ENCODE results near the gene NELFA. TPM values are rescaled to one million over a fixed set of nuclear protein-coding genes. Genes with fewer than 3 reads are reported as not detected.
A peak's percentile ranks its signal among the peaks of the same experiment; 100 is the strongest.
"Not testable (repeated sequence)": the region's sequence is repeated elsewhere in the genome, so short reads cannot be mapped to it uniquely, and the experiment has no call there.

Gene NELFA
- total RNA-seq, 1 experiment from 2014 or later, result 22.6 TPM

GRCh38 chr4:2042204-2042946 lies 33.6 kb upstream of the NELFA start:
- H3K36me3 ChIP-seq (ENCODE audit: insufficient read depth, low read length), result no peaks in the 10 kb centered on the region
- peak; percentile 59 for DNase-seq
- H3K79me2 ChIP-seq (ENCODE audit: low read length), result no peaks in the 10 kb centered on the region
- no peaks in the 10 kb centered on the region for H3K27me3 ChIP-seq (ENCODE audit: low read length)
- H3K27ac ChIP-seq (ENCODE audit: low read length), result no peak overlapping the region
- H3K9ac ChIP-seq (ENCODE audit: low read length), result peak overlapping the region; percentile 73
- H4K20me1 ChIP-seq (ENCODE audit: insufficient read depth, low read depth, low read length), result peaks cover 7% of the 10 kb centered on the region; the same call in 1 of the 2 replicates
- H2AFZ ChIP-seq (ENCODE audit: low read length), result 0 out of 2 replicates have a peak overlapping the region, but pooled peaks have one; percentile 57
- H3K4me2 ChIP-seq (ENCODE audit: low read depth, low read length, poor library complexity, severe bottlenecking), result peak overlapping the region; percentile 73
- no peaks in the 10 kb centered on the region for H3K9me2 ChIP-seq (replicated peaks; ENCODE audit: insufficient read depth, low read length)
- H3K4me1 ChIP-seq (ENCODE audit: low read length), result peaks cover 9% of the 10 kb centered on the region
- H3K4me3 ChIP-seq (ENCODE audit: low read length), result peak overlapping the region; percentile 75
- H3K9me3 ChIP-seq (ENCODE audit: low read length), result no peaks in the 10 kb centered on the region

- Histone ChIP-seq H3K27me3 (ENCODE audit: low read length) (no peaks in the 10 kb centered on the region), H4K20me1 (ENCODE audit: insufficient read depth, low read depth, low read length) (peaks cover 7% of the 10 kb centered on the region; the same call in 1 of the 2 replicates), H3K4me1 (ENCODE audit: low read length) (peaks cover 9% of the 10 kb centered on the region), H3K4me3 (ENCODE audit: low read length) (peak overlapping the region; percentile 75), H3K36me3 (ENCODE audit: insufficient read depth, low read length) (no peaks in the 10 kb centered on the region), H3K9ac (ENCODE audit: low read length) (peak overlapping the region; percentile 73), H3K4me2 (ENCODE audit: low read depth, low read length, poor library complexity, severe bottlenecking) (peak overlapping the region; percentile 73), H3K9me3 (ENCODE audit: low read length) (no peaks in the 10 kb centered on the region), H3K79me2 (ENCODE audit: low read length) (no peaks in the 10 kb centered on the region), H2AFZ (ENCODE audit: low read length) (peak overlapping the region; percentile 57; the same call in 1 of the 2 replicates), H3K27ac (ENCODE audit: low read length) (no peak overlapping the region), H3K9me2 (replicated peaks; ENCODE audit: insufficient read depth, low read length) (no peaks in the 10 kb centered on the region)
- peak; percentile 98 for DNase-seq
Measured at GRCh38 chr4:2041239-2042130, 32.7 kb upstream of the NELFA start.

DNA sequence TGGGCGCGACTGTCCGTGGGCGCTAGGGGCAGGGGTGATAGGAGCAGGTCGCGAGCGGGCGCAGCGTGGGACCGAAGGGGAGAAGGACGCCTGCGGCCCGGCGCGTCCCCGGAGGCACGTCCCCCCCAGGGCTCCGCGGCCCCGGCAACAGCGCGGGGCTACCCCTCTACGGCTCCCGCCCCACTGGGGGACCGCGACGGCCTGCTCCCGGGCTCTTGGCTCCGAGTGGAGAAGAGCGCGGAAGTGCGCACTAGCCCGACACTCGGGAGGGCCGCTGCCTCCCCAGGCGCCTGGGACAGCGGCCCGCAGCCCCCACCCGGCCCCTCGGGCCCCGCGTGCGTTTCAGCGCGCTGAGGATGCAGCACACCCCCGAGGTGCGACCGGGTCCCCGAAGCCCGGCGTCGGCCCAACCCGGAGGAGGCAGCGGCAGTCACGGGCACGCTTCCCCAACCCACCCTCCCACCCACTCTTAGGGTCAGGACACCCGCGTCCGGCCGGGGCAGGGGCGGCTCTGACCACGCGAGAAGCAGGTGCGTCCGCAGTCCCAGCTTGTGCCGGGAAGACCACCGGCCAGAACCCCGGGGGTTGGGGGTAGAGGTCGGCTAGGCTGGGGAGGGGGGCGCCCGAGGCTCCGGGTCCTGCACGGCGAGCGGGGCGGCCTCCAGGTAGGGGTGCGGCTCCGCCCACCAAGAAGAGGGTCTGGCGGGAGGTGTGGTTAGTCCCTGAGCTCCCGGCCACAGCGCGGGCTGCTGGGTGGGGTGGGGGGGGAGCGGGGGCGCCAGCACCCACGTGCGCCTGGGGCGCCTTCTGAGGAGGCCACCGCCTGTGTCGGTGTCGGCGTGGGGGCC lies 31.8 kb upstream of the NELFA start:
- Histone ChIP-seq H3K79me2 (ENCODE audit: low read length) (no peaks in the 10 kb centered on the region), H4K20me1 (ENCODE audit: insufficient read depth, low read depth, low read length) (peaks cover 7% of the 10 kb centered on the region; the same call in 1 of the 2 replicates), H3K4me3 (ENCODE audit: low read length) (no peak overlapping the region), H2AFZ (ENCODE audit: low read length) (no peak overlapping the region), H3K9ac (ENCODE audit: low read length) (no peak overlapping the region), H3K9me2 (replicated peaks; ENCODE audit: insufficient read depth, low read length) (no peaks in the 10 kb centered on the region), H3K36me3 (ENCODE audit: insufficient read depth, low read length) (no peaks in the 10 kb centered on the region), H3K4me1 (ENCODE audit: low read length) (peaks cover 9% of the 10 kb centered on the region), H3K27me3 (ENCODE audit: low read length) (no peaks in the 10 kb centered on the region), H3K9me3 (ENCODE audit: low read length) (no peaks in the 10 kb centered on the region), H3K27ac (ENCODE audit: low read length) (no peak overlapping the region), H3K4me2 (ENCODE audit: low read depth, low read length, poor library complexity, severe bottlenecking) (no peak overlapping the region)
- no peak for DNase-seq

DNA sequence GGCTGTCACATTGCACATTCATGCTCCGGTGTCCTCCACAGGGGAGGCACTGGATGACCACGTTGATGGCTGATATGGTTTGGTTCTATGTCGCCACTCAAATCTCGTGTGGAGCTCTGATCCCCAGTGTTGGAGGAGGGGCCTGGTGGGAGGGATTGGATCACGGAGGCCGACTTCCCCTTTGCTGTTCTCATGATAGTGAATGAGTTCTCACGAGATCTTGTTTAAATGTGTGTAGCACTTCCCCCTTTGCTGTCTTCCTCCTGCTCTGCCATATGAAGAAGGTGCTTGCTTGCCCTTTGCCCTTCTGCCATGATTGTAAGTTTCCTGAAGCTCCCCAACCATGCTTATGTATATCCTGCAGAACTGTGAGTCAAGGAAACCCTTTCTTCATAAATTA lies 28.1 kb upstream of the NELFA start:
- no peak overlapping the region for H3K27ac ChIP-seq (ENCODE audit: low read length)
- H3K4me3 ChIP-seq (ENCODE audit: low read length), result no peak overlapping the region
- peak; percentile 65 for DNase-seq
- H4K20me1 ChIP-seq (ENCODE audit: insufficient read depth, low read depth, low read length), result no peaks in the 10 kb centered on the region
- H3K9me3 ChIP-seq (ENCODE audit: low read length), result no peaks in the 10 kb centered on the region
- peaks cover 5% of the 10 kb centered on the region for H3K4me1 ChIP-seq (ENCODE audit: low read length)
- H2AFZ ChIP-seq (ENCODE audit: low read length), result peak overlapping the region; percentile 30; the same call in 1 of the 2 replicates
- no peak overlapping the region for H3K9ac ChIP-seq (ENCODE audit: low read length)
- H3K4me2 ChIP-seq (ENCODE audit: low read depth, low read length, poor library complexity, severe bottlenecking), result no peak overlapping the region
- no peaks in the 10 kb centered on the region for H3K36me3 ChIP-seq (ENCODE audit: insufficient read depth, low read length)
- no peaks in the 10 kb centered on the region for H3K79me2 ChIP-seq (ENCODE audit: low read length)
- no peaks in the 10 kb centered on the region for H3K9me2 ChIP-seq (replicated peaks; ENCODE audit: insufficient read depth, low read length)
- no peaks in the 10 kb centered on the region for H3K27me3 ChIP-seq (ENCODE audit: low read length)

DNA sequence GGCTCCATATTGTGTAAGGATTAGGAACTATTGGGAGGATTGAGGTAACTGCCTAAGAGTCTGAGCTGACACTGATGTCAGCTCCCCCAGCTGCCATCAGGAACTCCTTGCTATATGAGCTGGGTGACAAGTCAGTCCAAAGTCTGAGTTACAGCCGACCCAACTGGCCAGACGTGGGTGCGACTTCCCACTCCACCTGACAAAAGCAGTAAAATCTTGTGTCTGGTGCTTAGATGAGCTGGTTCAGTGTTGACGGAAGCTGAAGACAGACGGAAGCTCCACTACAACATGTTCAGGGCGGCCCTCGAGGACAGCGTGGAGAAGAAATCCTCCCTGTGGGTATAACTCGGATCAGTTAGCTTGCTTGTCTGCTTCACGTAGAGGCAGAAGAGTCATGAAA lies 27.6 kb upstream of the NELFA start:
- Histone ChIP-seq H3K4me3 (ENCODE audit: low read length) (no peak overlapping the region), H3K79me2 (ENCODE audit: low read length) (no peaks in the 10 kb centered on the region), H3K4me1 (ENCODE audit: low read length) (peaks cover 1% of the 10 kb centered on the region), H4K20me1 (ENCODE audit: insufficient read depth, low read depth, low read length) (no peaks in the 10 kb centered on the region), H3K9ac (ENCODE audit: low read length) (no peak overlapping the region), H3K4me2 (ENCODE audit: low read depth, low read length, poor library complexity, severe bottlenecking) (no peak overlapping the region), H3K9me2 (replicated peaks; ENCODE audit: insufficient read depth, low read length) (no peaks in the 10 kb centered on the region), H3K27ac (ENCODE audit: low read length) (no peak overlapping the region), H2AFZ (ENCODE audit: low read length) (no peak overlapping the region), H3K36me3 (ENCODE audit: insufficient read depth, low read length) (no peaks in the 10 kb centered on the region), H3K27me3 (ENCODE audit: low read length) (no peaks in the 10 kb centered on the region), H3K9me3 (ENCODE audit: low read length) (no peaks in the 10 kb centered on the region)
- DNase-seq, result peak; percentile 39

- not testable (repeated sequence) for DNase-seq; H4K20me1 ChIP-seq (ENCODE audit: insufficient read depth, low read depth, low read length); H2AFZ ChIP-seq (ENCODE audit: low read length); H3K4me2 ChIP-seq (ENCODE audit: low read depth, low read length, poor library complexity, severe bottlenecking); H3K27ac ChIP-seq (ENCODE audit: low read length); H3K9me2 ChIP-seq (replicated peaks; ENCODE audit: insufficient read depth, low read length); H3K27me3 ChIP-seq (ENCODE audit: low read length); H3K9ac ChIP-seq (ENCODE audit: low read length); H3K79me2 ChIP-seq (ENCODE audit: low read length); H3K4me3 ChIP-seq (ENCODE audit: low read length); H3K36me3 ChIP-seq (ENCODE audit: insufficient read depth, low read length); H3K9me3 ChIP-seq (ENCODE audit: low read length); H3K4me1 ChIP-seq (ENCODE audit: low read length)
Measured at GRCh38 chr4:2031161-2031560, 22.4 kb upstream of the NELFA start.

GRCh38 chr4:2027120-2027519 lies 18.3 kb upstream of the NELFA start:
- not testable (repeated sequence) for H4K20me1 ChIP-seq (ENCODE audit: insufficient read depth, low read depth, low read length); H3K9me2 ChIP-seq (replicated peaks; ENCODE audit: insufficient read depth, low read length); H3K27ac ChIP-seq (ENCODE audit: low read length); H3K9me3 ChIP-seq (ENCODE audit: low read length); H3K79me2 ChIP-seq (ENCODE audit: low read length); H3K4me3 ChIP-seq (ENCODE audit: low read length); H2AFZ ChIP-seq (ENCODE audit: low read length); H3K4me1 ChIP-seq (ENCODE audit: low read length); H3K36me3 ChIP-seq (ENCODE audit: insufficient read depth, low read length); H3K4me2 ChIP-seq (ENCODE audit: low read depth, low read length, poor library complexity, severe bottlenecking); H3K27me3 ChIP-seq (ENCODE audit: low read length); H3K9ac ChIP-seq (ENCODE audit: low read length); DNase-seq

All from Karpas-422 (cell line).